ENCODE measurements around the gene KCNQ1.

- TF ChIP-seq CTCF (IDR thresholded peaks at IDR 0.05) = no peak
- no peak for TF ChIP-seq POLR2AphosphoS5 (IDR thresholded peaks at IDR 0.05)
- TF ChIP-seq POLR2A (IDR thresholded peaks at IDR 0.05) = no peak
Measured at GRCh38 chr11:2582351-2582945, 137.6 kb downstream of the KCNQ1 start.

Measured in gastroesophageal sphincter (tissue), 3 donors.